Osteocyte (in vitro differentiated cells): ENCODE results near the gene VAV3. TPM values are rescaled to one million over a fixed set of nuclear protein-coding genes. Genes with fewer than 3 reads are reported as not detected.

Source experiments
- DNase-seq: peaks from one replicate; pipeline ENCODE4 v3.0.0; 2021; ENCODE audit warnings: mixed read lengths; ENCODE audit not compliant: unreplicated experiment; ENCODE audit errors: extremely low spot score
- H3K27ac Mint-ChIP-seq: one replicate; pipeline ENCODE4 v1.8.0; 2021; ENCODE audit warnings: mild to moderate bottlenecking, mixed read lengths; ENCODE audit not compliant: unreplicated experiment
- H3K27me3 Mint-ChIP-seq: one replicate; pipeline ENCODE4 v1.8.0; 2021; ENCODE audit warnings: mixed read lengths; ENCODE audit not compliant: unreplicated experiment
- H3K36me3 Mint-ChIP-seq: one replicate; pipeline ENCODE4 v1.8.0; 2021; ENCODE audit warnings: mixed read lengths; ENCODE audit not compliant: unreplicated experiment
- H3K4me1 Mint-ChIP-seq: one replicate; pipeline ENCODE4 v1.8.0; 2021; ENCODE audit warnings: mixed read lengths; ENCODE audit not compliant: unreplicated experiment
- H3K4me3 Mint-ChIP-seq: one replicate; pipeline ENCODE4 v1.8.0; 2021; ENCODE audit warnings: mild to moderate bottlenecking, moderate library complexity, mixed read lengths; ENCODE audit not compliant: unreplicated experiment
- H3K9me3 Mint-ChIP-seq: one replicate; pipeline ENCODE4 v1.8.0; 2021; ENCODE audit warnings: mixed read lengths; ENCODE audit not compliant: unreplicated experiment
- total RNA-seq: library from RNA; stranded (reverse); gene quantifications from 2 replicates; pipeline ENCODE4 v1.2.1, GENCODE V29; 2021
- TF ChIP-seq, protein P1 (sequence below): fragments of 200-600 bp; sonication (generic); IDR thresholded peaks from 2 replicates; pipeline ENCODE4 v1.5.0; 2021; ENCODE audit warnings: antibody characterized with exemption, mild to moderate bottlenecking, moderate library complexity

Gene VAV3
- total RNA-seq, 1 donor from 2014 or later = not detected

DNA sequence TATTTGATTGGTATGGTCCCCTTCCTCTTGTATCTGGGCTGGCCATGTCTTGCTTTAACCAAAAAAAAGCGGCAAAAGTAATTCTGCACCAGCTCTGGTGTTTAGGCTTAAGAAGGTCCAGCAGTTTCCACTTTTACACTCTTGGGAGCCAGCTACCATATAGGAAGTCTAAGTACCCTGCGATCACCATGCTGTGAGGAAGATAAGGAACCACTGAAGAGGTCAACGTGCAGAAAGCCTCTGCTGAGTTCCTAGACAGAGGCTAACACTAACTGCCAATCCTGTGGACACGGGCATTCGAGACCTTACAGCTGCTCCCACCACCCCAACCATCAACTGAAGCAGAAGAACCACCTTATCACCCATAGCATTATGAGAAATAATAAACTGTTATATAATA, 331.4 kb downstream of the VAV3 start:
- Mint-ChIP-seq H3K27ac (no peak overlapping the region), H3K4me1 (no peaks in the 10 kb centered on the region), H3K36me3 (no peaks in the 10 kb centered on the region), H3K9me3 (no peaks in the 10 kb centered on the region), H3K4me3 (no peak overlapping the region), H3K27me3 (no peaks in the 10 kb centered on the region)
- DNase-seq = no peak
- TF ChIP-seq, protein P1, sequence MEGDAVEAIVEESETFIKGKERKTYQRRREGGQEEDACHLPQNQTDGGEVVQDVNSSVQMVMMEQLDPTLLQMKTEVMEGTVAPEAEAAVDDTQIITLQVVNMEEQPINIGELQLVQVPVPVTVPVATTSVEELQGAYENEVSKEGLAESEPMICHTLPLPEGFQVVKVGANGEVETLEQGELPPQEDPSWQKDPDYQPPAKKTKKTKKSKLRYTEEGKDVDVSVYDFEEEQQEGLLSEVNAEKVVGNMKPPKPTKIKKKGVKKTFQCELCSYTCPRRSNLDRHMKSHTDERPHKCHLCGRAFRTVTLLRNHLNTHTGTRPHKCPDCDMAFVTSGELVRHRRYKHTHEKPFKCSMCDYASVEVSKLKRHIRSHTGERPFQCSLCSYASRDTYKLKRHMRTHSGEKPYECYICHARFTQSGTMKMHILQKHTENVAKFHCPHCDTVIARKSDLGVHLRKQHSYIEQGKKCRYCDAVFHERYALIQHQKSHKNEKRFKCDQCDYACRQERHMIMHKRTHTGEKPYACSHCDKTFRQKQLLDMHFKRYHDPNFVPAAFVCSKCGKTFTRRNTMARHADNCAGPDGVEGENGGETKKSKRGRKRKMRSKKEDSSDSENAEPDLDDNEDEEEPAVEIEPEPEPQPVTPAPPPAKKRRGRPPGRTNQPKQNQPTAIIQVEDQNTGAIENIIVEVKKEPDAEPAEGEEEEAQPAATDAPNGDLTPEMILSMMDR = no peak

- Mint-ChIP-seq H3K27ac (no peak overlapping the region), H3K36me3 (no peaks in the 10 kb centered on the region), H3K27me3 (no peaks in the 10 kb centered on the region), H3K4me3 (no peak overlapping the region), H3K9me3 (no peaks in the 10 kb centered on the region), H3K4me1 (no peaks in the 10 kb centered on the region)
- TF ChIP-seq, protein P1 = no peak
- no peak for DNase-seq
Observed at GRCh38 chr1:107626073-107626796, 338.7 kb downstream of the VAV3 start.

DNA sequence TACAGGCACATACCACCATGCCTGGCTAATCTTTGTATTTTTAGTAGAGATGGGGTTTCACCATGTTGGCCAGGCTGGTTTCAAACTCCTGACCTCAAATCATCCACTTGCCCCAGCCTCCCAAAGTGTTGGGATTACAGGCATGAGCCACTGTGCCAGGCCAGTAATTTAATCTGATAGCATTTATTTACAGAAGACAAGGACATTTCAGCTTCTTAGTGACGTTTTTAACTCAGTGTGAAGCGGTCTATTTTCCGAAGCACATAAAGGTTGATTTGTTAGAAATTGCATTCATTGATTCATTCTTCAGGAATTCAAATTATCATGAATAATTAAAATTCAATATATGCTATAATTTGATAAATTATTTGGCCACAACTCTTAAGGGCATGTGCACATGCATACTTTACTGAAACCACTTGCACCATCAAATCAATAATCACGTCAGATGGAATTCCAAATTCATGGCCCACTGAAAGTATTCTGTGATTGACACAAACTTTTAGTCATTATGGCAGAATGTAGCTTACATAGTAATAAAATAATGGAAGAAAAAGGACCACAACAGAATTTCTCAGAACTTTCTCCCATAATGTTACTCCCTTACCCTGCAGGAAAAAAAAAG, 339.5 kb downstream of the VAV3 start:
- no peaks in the 10 kb centered on the region for H3K4me1 Mint-ChIP-seq
- no peak for DNase-seq
- no peaks in the 10 kb centered on the region for H3K36me3 Mint-ChIP-seq
- H3K27ac Mint-ChIP-seq = no peak overlapping the region
- H3K27me3 Mint-ChIP-seq = no peaks in the 10 kb centered on the region
- no peaks in the 10 kb centered on the region for H3K9me3 Mint-ChIP-seq
- TF ChIP-seq, protein P1 = no peak
- no peak overlapping the region for H3K4me3 Mint-ChIP-seq

GRCh38 chr1:107623431-107623830, 341.5 kb downstream of the VAV3 start:
- no peaks in the 10 kb centered on the region for H3K27me3 Mint-ChIP-seq
- H3K27ac Mint-ChIP-seq = no peak overlapping the region
- H3K4me3 Mint-ChIP-seq = no peak overlapping the region
- TF ChIP-seq, protein P1 = no peak
- H3K36me3 Mint-ChIP-seq = no peaks in the 10 kb centered on the region
- DNase-seq = no peak
- H3K9me3 Mint-ChIP-seq = no peaks in the 10 kb centered on the region
- no peaks in the 10 kb centered on the region for H3K4me1 Mint-ChIP-seq

GRCh38 chr1:107622966-107623365, 342.0 kb downstream of the VAV3 start:
- no peaks in the 10 kb centered on the region for H3K4me1 Mint-ChIP-seq
- no peaks in the 10 kb centered on the region for H3K27me3 Mint-ChIP-seq
- no peaks in the 10 kb centered on the region for H3K9me3 Mint-ChIP-seq
- no peak overlapping the region for H3K27ac Mint-ChIP-seq
- DNase-seq = no peak
- no peak overlapping the region for H3K4me3 Mint-ChIP-seq
- no peaks in the 10 kb centered on the region for H3K36me3 Mint-ChIP-seq
- TF ChIP-seq, protein P1 = no peak
